Measurements from ENCODE around the gene RPS4Y2. TPM values are rescaled to one million over a fixed set of nuclear protein-coding genes. Genes with fewer than 3 reads are reported as not detected.

The RPS4Y2 gene
- polyA plus RNA-seq, 1 donor, result not detected

GRCh38 chrY:20770755-20771154, 14.8 kb downstream of the RPS4Y2 start:
- Histone ChIP-seq H3K9me3 (ENCODE audit: control insufficient read depth, low read depth, low read length) (no peaks in the 10 kb centered on the region), H3K27me3 (ENCODE audit: control insufficient read depth, insufficient read depth, low read length) (no peaks in the 10 kb centered on the region), H3K27ac (ENCODE audit: low read length) (no peak overlapping the region), H3K4me3 (ENCODE audit: low read length) (no peak overlapping the region), H3K4me1 (ENCODE audit: control insufficient read depth, insufficient read depth, low read length) (no peaks in the 10 kb centered on the region), H3K36me3 (ENCODE audit: control insufficient read depth, insufficient read depth, low read length) (no peaks in the 10 kb centered on the region)
- 100% methylated on average over 1 of the region's 3 CpGs for WGBS (ENCODE audit: insufficient coverage, low lambda C conversion rate)
- no peak for DNase-seq

DNA sequence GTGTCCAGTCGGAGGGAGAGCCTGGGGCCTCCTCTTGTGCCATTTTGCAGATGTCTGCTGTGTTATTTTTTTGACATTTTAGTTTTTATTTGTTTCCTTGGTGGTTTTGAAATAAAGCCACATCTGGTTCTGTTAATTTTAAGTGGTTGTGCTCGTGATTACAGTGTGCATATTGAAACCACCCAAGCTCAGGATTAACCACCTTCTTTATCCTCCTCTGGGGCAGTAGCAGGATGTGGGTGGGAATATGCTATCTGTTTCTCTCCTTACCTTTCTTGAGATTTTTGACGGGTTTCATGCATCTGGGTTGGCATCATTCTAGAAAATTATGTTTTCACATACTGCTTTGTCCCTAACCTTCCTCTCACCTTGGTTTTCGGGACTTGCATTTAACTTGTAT, 20.2 kb downstream of the RPS4Y2 start:
- H3K27ac ChIP-seq (ENCODE audit: low read length), result no peak overlapping the region
- no peak for DNase-seq
- no peak overlapping the region for H3K4me3 ChIP-seq (ENCODE audit: low read length)
- no peaks in the 10 kb centered on the region for H3K4me1 ChIP-seq (ENCODE audit: control insufficient read depth, insufficient read depth, low read length)
- H3K27me3 ChIP-seq (ENCODE audit: control insufficient read depth, insufficient read depth, low read length), result no peaks in the 10 kb centered on the region
- no CpG with 5 or more reads among the region's 4 CpGs for whole genome bisulfite sequencing (ENCODE audit: insufficient coverage, low lambda C conversion rate)
- no peaks in the 10 kb centered on the region for H3K9me3 ChIP-seq (ENCODE audit: control insufficient read depth, low read depth, low read length)
- no peaks in the 10 kb centered on the region for H3K36me3 ChIP-seq (ENCODE audit: control insufficient read depth, insufficient read depth, low read length)

- Histone ChIP-seq H3K9me3 (ENCODE audit: control insufficient read depth, low read depth, low read length) (no peaks in the 10 kb centered on the region), H3K4me3 (ENCODE audit: low read length) (no peak overlapping the region), H3K27me3 (ENCODE audit: control insufficient read depth, insufficient read depth, low read length) (no peaks in the 10 kb centered on the region), H3K36me3 (ENCODE audit: control insufficient read depth, insufficient read depth, low read length) (no peaks in the 10 kb centered on the region), H3K27ac (ENCODE audit: low read length) (no peak overlapping the region), H3K4me1 (ENCODE audit: control insufficient read depth, insufficient read depth, low read length) (no peaks in the 10 kb centered on the region)
- DNase-seq, result no peak
- no CpG with 5 or more reads among the region's 3 CpGs for WGBS (ENCODE audit: insufficient coverage, low lambda C conversion rate)
Measured at GRCh38 chrY:20780104-20780654, 24.3 kb downstream of the RPS4Y2 start.

- no CpG with 5 or more reads among the region's 2 CpGs for WGBS (ENCODE audit: insufficient coverage, low lambda C conversion rate)
Measured at GRCh38 chrY:20780776-20781175, 24.9 kb downstream of the RPS4Y2 start.

DNA sequence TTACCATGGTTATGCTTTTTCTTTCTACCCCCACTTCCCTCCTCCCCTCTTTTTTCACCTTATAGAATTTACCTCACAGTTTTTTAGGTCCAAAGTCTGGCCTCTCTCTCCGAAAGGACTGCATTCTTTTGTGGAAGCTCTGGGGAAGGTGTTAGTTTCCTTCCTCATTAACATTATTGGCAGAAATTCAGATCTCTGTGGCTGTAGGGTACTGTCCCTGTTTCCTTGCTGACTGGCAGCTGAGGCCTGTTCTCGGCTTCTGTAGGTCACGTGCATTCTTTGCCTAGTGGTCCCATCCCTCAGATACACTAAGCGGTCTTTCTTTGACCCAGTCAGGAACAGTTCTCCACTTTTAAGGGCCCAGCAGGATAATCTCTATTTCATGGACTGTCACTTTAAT, 25.5 kb downstream of the RPS4Y2 start:
- H3K4me1 ChIP-seq (ENCODE audit: control insufficient read depth, insufficient read depth, low read length), result no peaks in the 10 kb centered on the region
- H3K27me3 ChIP-seq (ENCODE audit: control insufficient read depth, insufficient read depth, low read length), result no peaks in the 10 kb centered on the region
- no peak for DNase-seq
- H3K27ac ChIP-seq (ENCODE audit: low read length), result no peak overlapping the region
- no peaks in the 10 kb centered on the region for H3K36me3 ChIP-seq (ENCODE audit: control insufficient read depth, insufficient read depth, low read length)
- no peak overlapping the region for H3K4me3 ChIP-seq (ENCODE audit: low read length)
- H3K9me3 ChIP-seq (ENCODE audit: control insufficient read depth, low read depth, low read length), result no peaks in the 10 kb centered on the region
- no CpG with 5 or more reads among the region's 4 CpGs for WGBS (ENCODE audit: insufficient coverage, low lambda C conversion rate)

More at GRCh38 chrY:20780776-20781175, 24.9 kb downstream of the RPS4Y2 start:
- no peak for DNase-seq
- no peak overlapping the region for H3K4me3 ChIP-seq (ENCODE audit: low read length)
- H3K27ac ChIP-seq (ENCODE audit: low read length), result no peak overlapping the region
- H3K9me3 ChIP-seq (ENCODE audit: control insufficient read depth, low read depth, low read length), result no peaks in the 10 kb centered on the region
- no peaks in the 10 kb centered on the region for H3K36me3 ChIP-seq (ENCODE audit: control insufficient read depth, insufficient read depth, low read length)
- H3K4me1 ChIP-seq (ENCODE audit: control insufficient read depth, insufficient read depth, low read length), result no peaks in the 10 kb centered on the region
- H3K27me3 ChIP-seq (ENCODE audit: control insufficient read depth, insufficient read depth, low read length), result no peaks in the 10 kb centered on the region

DNA sequence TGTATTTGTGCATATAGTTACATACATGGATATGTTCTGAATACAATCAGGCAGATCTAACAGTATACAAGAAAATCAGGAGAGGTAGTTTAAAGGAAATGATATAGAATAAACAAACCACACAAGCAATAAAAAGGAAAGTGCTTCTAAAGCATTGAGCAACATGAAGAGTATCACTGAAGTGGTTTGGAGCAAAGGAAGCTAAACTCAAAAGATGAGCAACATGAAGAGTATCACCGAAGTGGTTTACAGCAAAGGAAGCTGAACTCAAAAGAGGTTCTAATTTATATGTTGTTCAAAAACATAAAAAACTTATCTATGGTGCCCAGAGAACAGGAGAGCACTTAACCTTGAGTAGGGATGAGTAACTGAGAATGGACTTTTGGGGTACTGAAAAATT, 29.1 kb downstream of the RPS4Y2 start:
- Histone ChIP-seq H3K4me3 (ENCODE audit: low read length) (no peak overlapping the region), H3K27me3 (ENCODE audit: control insufficient read depth, insufficient read depth, low read length) (no peaks in the 10 kb centered on the region), H3K27ac (ENCODE audit: low read length) (no peak overlapping the region), H3K36me3 (ENCODE audit: control insufficient read depth, insufficient read depth, low read length) (no peaks in the 10 kb centered on the region), H3K9me3 (ENCODE audit: control insufficient read depth, low read depth, low read length) (no peaks in the 10 kb centered on the region), H3K4me1 (ENCODE audit: control insufficient read depth, insufficient read depth, low read length) (no peaks in the 10 kb centered on the region)
- DNase-seq, result no peak
- no CpG with 5 or more reads among the region's 1 CpG for WGBS (ENCODE audit: insufficient coverage, low lambda C conversion rate)

- no peak overlapping the region for H3K4me3 ChIP-seq (ENCODE audit: low read length)
- no peaks in the 10 kb centered on the region for H3K9me3 ChIP-seq (ENCODE audit: control insufficient read depth, low read depth, low read length)
- DNase-seq, result no peak
- H3K36me3 ChIP-seq (ENCODE audit: control insufficient read depth, insufficient read depth, low read length), result no peaks in the 10 kb centered on the region
- no peak overlapping the region for H3K27ac ChIP-seq (ENCODE audit: low read length)
- no peaks in the 10 kb centered on the region for H3K4me1 ChIP-seq (ENCODE audit: control insufficient read depth, insufficient read depth, low read length)
- WGBS (ENCODE audit: insufficient coverage, low lambda C conversion rate), result no CpG with 5 or more reads among the region's 3 CpGs
- no peaks in the 10 kb centered on the region for H3K27me3 ChIP-seq (ENCODE audit: control insufficient read depth, insufficient read depth, low read length)
Measured at GRCh38 chrY:20787076-20787475, 31.2 kb downstream of the RPS4Y2 start.

- no peak overlapping the region for H3K4me3 ChIP-seq (ENCODE audit: low read length)
Measured at GRCh38 chrY:20798351-20799049, 42.6 kb downstream of the RPS4Y2 start.

DNA sequence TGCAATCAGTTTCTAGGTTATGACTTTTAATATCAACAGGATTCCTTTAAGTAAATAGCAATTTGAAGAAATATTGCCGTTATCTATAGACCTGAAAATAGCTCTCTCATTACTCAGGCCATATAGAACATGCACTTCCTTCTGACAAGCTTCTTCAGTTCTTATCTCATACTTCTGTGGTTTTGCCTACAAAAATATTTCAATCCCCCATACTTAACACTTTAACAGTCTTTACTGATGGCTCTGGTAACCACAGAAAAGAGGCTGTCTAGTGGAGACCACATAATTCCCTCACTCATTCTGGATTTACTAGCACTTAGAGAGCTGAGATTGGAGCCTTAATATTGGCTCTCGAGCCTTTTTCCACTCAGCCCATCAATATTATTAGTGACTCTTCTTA, 46.8 kb downstream of the RPS4Y2 start:
- H3K27me3 ChIP-seq (ENCODE audit: control insufficient read depth, insufficient read depth, low read length), result no peaks in the 10 kb centered on the region
- H3K27ac ChIP-seq (ENCODE audit: low read length), result no peak overlapping the region
- DNase-seq, result no peak
- H3K36me3 ChIP-seq (ENCODE audit: control insufficient read depth, insufficient read depth, low read length), result no peaks in the 10 kb centered on the region
- H3K4me3 ChIP-seq (ENCODE audit: low read length), result no peak overlapping the region
- no peaks in the 10 kb centered on the region for H3K9me3 ChIP-seq (ENCODE audit: control insufficient read depth, low read depth, low read length)
- no CpG with 5 or more reads among the region's 2 CpGs for WGBS (ENCODE audit: insufficient coverage, low lambda C conversion rate)
- no peaks in the 10 kb centered on the region for H3K4me1 ChIP-seq (ENCODE audit: control insufficient read depth, insufficient read depth, low read length)

More at GRCh38 chrY:20798351-20799049, 42.6 kb downstream of the RPS4Y2 start:
- H3K9me3 ChIP-seq (ENCODE audit: control insufficient read depth, low read depth, low read length), result no peaks in the 10 kb centered on the region
- no peak overlapping the region for H3K27ac ChIP-seq (ENCODE audit: low read length)
- H3K4me1 ChIP-seq (ENCODE audit: control insufficient read depth, insufficient read depth, low read length), result no peaks in the 10 kb centered on the region
- H3K36me3 ChIP-seq (ENCODE audit: control insufficient read depth, insufficient read depth, low read length), result no peaks in the 10 kb centered on the region
- DNase-seq, result no peak
- no peaks in the 10 kb centered on the region for H3K27me3 ChIP-seq (ENCODE audit: control insufficient read depth, insufficient read depth, low read length)
- no CpG with 5 or more reads among the region's 22 CpGs for WGBS (ENCODE audit: insufficient coverage, low lambda C conversion rate)

DNA sequence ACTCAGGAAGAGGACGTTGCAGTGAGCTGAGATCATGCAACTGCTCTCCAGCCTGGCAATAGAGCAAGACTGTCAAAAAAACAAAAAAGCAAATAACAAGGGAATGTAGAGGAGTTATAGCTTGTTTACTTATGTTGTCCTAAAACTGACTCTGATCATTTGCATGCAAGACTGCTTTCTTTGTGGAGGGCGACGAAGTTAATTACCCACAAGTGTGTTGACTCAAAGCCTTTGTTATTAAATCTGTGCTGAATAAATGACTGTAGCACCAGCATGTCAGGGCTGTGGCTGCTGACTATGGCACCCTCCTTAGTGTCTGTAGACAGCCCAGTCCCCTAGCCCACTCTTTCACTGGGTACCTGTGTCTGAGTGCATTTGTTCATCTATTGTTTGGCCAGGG, 50.3 kb downstream of the RPS4Y2 start:
- no peak for DNase-seq
- WGBS (ENCODE audit: insufficient coverage, low lambda C conversion rate), result no CpG with 5 or more reads among the region's 3 CpGs
- Histone ChIP-seq H3K27ac (ENCODE audit: low read length) (no peak overlapping the region), H3K36me3 (ENCODE audit: control insufficient read depth, insufficient read depth, low read length) (no peaks in the 10 kb centered on the region), H3K27me3 (ENCODE audit: control insufficient read depth, insufficient read depth, low read length) (no peaks in the 10 kb centered on the region), H3K9me3 (ENCODE audit: control insufficient read depth, low read depth, low read length) (peaks cover 2% of the 10 kb centered on the region), H3K4me1 (ENCODE audit: control insufficient read depth, insufficient read depth, low read length) (no peaks in the 10 kb centered on the region), H3K4me3 (ENCODE audit: low read length) (no peak overlapping the region)

DNA sequence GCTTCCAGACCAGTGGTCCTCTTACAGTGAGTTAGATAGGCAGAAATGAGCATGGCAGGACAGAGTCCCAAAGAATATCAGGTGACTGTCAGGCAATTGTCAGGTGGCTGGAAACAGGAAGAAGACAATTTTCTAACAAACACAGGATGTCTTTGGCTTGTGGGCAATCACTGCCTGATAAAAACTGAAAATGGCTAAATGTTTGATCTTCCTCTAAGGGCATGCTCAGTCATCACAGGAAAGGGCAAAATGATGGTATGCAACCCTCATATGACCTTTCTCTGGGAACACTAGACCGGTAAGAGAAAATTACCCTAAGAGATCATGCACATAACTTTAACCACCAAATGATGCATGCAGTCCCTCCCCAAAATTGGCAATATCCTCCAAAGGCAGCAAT, 57.6 kb downstream of the RPS4Y2 start:
- H3K27me3 ChIP-seq (ENCODE audit: control insufficient read depth, insufficient read depth, low read length), result no peaks in the 10 kb centered on the region
- DNase-seq, result no peak
- no peaks in the 10 kb centered on the region for H3K36me3 ChIP-seq (ENCODE audit: control insufficient read depth, insufficient read depth, low read length)
- WGBS (ENCODE audit: insufficient coverage, low lambda C conversion rate), result no CpG with 5 or more reads among the region's 1 CpG
- H3K27ac ChIP-seq (ENCODE audit: low read length), result no peak overlapping the region
- no peak overlapping the region for H3K4me3 ChIP-seq (ENCODE audit: low read length)
- H3K4me1 ChIP-seq (ENCODE audit: control insufficient read depth, insufficient read depth, low read length), result no peaks in the 10 kb centered on the region
- no peaks in the 10 kb centered on the region for H3K9me3 ChIP-seq (ENCODE audit: control insufficient read depth, low read depth, low read length)
